ENCODE results near the gene PIAS4. TPM values are rescaled to one million over a fixed set of nuclear protein-coding genes. Genes with fewer than 3 reads are reported as not detected.

PIAS4 gene
- total and polyA plus RNA-seq, 9 of the 15 experiments (the other 6 are each of a cell fraction or from before 2014, with no cell fraction given), result 0.27 to 34.9 (median 14.4) TPM

DNA sequence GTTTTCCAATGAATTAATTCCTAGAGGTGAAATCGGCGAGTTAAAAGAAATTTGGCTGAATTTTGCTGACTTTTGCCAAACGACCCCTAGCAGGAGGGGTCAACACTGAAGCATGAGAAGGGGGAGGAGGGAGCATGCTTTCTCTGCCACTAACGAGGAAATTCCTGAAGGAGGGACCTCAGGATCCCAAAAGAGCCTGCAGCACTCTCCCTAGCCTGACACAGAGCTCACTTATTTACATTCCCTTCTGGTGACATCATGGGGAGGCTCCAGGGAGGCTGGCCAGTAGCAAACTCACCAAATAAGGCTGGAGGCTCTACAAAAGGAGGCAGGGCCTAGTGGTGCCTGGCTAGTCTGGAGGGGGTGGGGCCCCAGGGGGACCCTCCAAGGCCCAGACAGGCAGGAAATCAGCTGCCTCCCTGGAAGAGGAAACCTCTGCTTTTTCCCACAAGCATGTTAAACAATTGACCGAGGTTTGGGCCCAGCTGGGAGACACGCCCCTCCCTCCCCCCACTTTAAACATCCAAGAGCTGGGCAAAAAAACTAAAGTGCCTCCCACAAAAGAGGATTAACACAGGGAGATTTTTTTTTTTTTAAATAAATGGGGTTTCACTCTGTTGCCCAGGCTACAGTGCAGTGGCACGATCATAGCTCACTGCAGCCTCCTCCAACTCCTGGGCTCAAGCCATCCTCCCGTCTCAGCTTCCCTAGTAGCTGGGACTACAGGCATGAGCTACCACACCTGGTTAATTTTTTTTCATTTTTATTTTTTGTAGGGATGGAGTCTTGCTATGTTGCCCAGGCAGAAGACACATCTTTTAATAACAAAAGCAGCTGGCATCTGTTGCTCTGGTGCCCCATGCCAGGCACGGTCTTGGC is 38.7 kb upstream of the PIAS4 start (continued):
- TF ChIP-seq, protein P1, sequence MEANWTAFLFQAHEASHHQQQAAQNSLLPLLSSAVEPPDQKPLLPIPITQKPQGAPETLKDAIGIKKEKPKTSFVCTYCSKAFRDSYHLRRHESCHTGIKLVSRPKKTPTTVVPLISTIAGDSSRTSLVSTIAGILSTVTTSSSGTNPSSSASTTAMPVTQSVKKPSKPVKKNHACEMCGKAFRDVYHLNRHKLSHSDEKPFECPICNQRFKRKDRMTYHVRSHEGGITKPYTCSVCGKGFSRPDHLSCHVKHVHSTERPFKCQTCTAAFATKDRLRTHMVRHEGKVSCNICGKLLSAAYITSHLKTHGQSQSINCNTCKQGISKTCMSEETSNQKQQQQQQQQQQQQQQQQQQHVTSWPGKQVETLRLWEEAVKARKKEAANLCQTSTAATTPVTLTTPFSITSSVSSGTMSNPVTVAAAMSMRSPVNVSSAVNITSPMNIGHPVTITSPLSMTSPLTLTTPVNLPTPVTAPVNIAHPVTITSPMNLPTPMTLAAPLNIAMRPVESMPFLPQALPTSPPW (CRISPR knock-in tag; IDR thresholded peaks at IDR 0.05), result peak; percentile 52
- TF ChIP-seq FOSL1 (tag; conservative IDR thresholded peaks at IDR 0.05) (peak; percentile 75), ZNF436 (CRISPR knock-in tag; IDR thresholded peaks at IDR 0.05) (0 out of 2 replicates have a peak, but pooled peaks have one; percentile 22), ZNF121 (CRISPR knock-in tag; conservative IDR thresholded peaks at IDR 0.05) (peak; percentile 35), FOXK1 (CRISPR knock-in tag; IDR thresholded peaks at IDR 0.05; ENCODE audit: borderline replicate concordance) (peak; percentile 55; the same call in 1 of the 2 replicates), CREBBP (IDR thresholded peaks at IDR 0.05; ENCODE audit: low read depth, low read length) (no peak), TEAD1 (CRISPR knock-in tag; IDR thresholded peaks at IDR 0.05) (peak; percentile 54 to 81; a peak in 2 of 4 replicates), FOXA3 (CRISPR knock-in tag; conservative IDR thresholded peaks at IDR 0.05 in 1 of 2, IDR thresholded peaks at IDR 0.05 in 1 of 2) (peak; percentile 42 to 89; a peak in 3 of 4 replicates), JUND (IDR thresholded peaks at IDR 0.05; ENCODE audit: borderline replicate concordance, low read depth, low read length) (peak; percentile 94), JUND (tag; IDR thresholded peaks at IDR 0.05; ENCODE audit: borderline replicate concordance, low read depth, low read length) (peak; percentile 92; the same call in 2 of the 3 replicates), TEAD2 (tag; IDR thresholded peaks at IDR 0.05) (peak; percentile 67; the same call in 1 of the 2 replicates), TEAD4 (IDR thresholded peaks at IDR 0.05; ENCODE audit: low read length) (peak; percentile 57), TEAD4 (CRISPR knock-in tag; IDR thresholded peaks at IDR 0.05; ENCODE audit: borderline replicate concordance) (no peak), FOXK2 (conservative IDR thresholded peaks at IDR 0.05 in 1 of 2, IDR thresholded peaks at IDR 0.05 in 1 of 2; ENCODE audit: low read depth in 2 of 2) (peak; percentile 88 to 91), SRF (CRISPR knock-in tag; IDR thresholded peaks at IDR 0.05) (peak; percentile 82 to 95; a peak in 3 of 4 replicates), CREM (IDR thresholded peaks at IDR 0.05; ENCODE audit: low read depth) (peak; percentile 15; the same call in 1 of the 2 replicates), HLTF (IDR thresholded peaks at IDR 0.05) (no peak)
- TF ChIP-seq, protein P2, sequence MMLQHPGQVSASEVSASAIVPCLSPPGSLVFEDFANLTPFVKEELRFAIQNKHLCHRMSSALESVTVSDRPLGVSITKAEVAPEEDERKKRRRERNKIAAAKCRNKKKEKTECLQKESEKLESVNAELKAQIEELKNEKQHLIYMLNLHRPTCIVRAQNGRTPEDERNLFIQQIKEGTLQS (IDR thresholded peaks at IDR 0.05), result peak; percentile 90
- TF ChIP-seq, protein P2 (CRISPR knock-in tag; conservative IDR thresholded peaks at IDR 0.05), result no peak
- TF ChIP-seq, protein P3, sequence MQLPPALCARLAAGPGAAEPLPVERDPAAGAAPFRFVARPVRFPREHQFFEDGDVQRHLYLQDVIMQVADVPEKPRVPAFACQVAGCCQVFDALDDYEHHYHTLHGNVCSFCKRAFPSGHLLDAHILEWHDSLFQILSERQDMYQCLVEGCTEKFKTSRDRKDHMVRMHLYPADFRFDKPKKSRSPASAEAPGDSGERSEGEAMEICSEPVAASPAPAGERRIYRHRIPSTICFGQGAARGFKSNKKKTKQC (CRISPR knock-in tag; IDR thresholded peaks at IDR 0.05), result no peak
- TF ChIP-seq, protein P4, sequence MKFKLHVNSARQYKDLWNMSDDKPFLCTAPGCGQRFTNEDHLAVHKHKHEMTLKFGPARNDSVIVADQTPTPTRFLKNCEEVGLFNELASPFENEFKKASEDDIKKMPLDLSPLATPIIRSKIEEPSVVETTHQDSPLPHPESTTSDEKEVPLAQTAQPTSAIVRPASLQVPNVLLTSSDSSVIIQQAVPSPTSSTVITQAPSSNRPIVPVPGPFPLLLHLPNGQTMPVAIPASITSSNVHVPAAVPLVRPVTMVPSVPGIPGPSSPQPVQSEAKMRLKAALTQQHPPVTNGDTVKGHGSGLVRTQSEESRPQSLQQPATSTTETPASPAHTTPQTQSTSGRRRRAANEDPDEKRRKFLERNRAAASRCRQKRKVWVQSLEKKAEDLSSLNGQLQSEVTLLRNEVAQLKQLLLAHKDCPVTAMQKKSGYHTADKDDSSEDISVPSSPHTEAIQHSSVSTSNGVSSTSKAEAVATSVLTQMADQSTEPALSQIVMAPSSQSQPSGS (CRISPR knock-in tag; IDR thresholded peaks at IDR 0.05), result peak; percentile 35; the same call in 1 of the 2 replicates
